Measurements from ENCODE around the gene TSPAN4.

GRCh38 chr11:908273-908672 lies 65.6 kb downstream of the TSPAN4 start:
- no peak for TF ChIP-seq CTCF (IDR thresholded peaks at IDR 0.05)
- no peak for TF ChIP-seq POLR2A (IDR thresholded peaks at IDR 0.05)

Measured in testis (tissue), 2 donors.